ENCODE data around the gene MMP14. TPM values are rescaled to one million over a fixed set of nuclear protein-coding genes. Genes with fewer than 3 reads are reported as not detected.

MMP14 gene
- total and polyA plus RNA-seq, 2 experiments from 2014 or later: 7.0 to 56.4 TPM

- TF ChIP-seq CTCF (conservative IDR thresholded peaks at IDR 0.05; ENCODE audit: low read depth in 2 of 2) (no peak), ZNF331 (CRISPR knock-in tag; IDR thresholded peaks at IDR 0.05; ENCODE audit: low read depth) (no peak)
Observed at GRCh38 chr14:22870811-22871223, 34.4 kb downstream of the MMP14 start (continued).

- H3F3A ChIP-seq (replicated peaks; ENCODE audit: low read depth): peaks cover 7% of the 10 kb centered on the region; the same call in 1 of the 2 replicates
- H3K4me2 ChIP-seq: peak within 1 kb of the TSS; percentile 76
- no peaks in the 10 kb centered on the region for H3K27me3 ChIP-seq (ENCODE audit: insufficient read depth)
- peaks cover 19% of the 10 kb centered on the region for H3K4me1 ChIP-seq (ENCODE audit: insufficient read depth)
- H3K9me2 ChIP-seq (ENCODE audit: insufficient read depth): no peaks in the 10 kb centered on the region
- Mint-ChIP-seq H3K36me3 (ENCODE audit: low read depth) (peaks cover 16% of the 10 kb centered on the region), H3K4me1 (peaks cover 13% of the 10 kb centered on the region), H3K27me3 (ENCODE audit: insufficient read depth, low read depth, poor library complexity) (peaks cover 20% of the 10 kb centered on the region), H3K9me3 (no peaks in the 10 kb centered on the region; the same call in 2 of the 3 replicates), H3K27ac (peak within 1 kb of the TSS; percentile 99), H3K4me3 (peak within 1 kb of the TSS; percentile 89)
- H3K79me2 ChIP-seq (replicated peaks; ENCODE audit: insufficient read depth): no peaks in the 10 kb centered on the region
- DNase-seq (ENCODE audit: low spot score) (peak; percentile 98), ATAC-seq (peak; percentile 90)
- no peaks in the 10 kb centered on the region for H4K20me1 ChIP-seq (replicated peaks; ENCODE audit: insufficient read depth)
- H3K27ac ChIP-seq (ENCODE audit: low read depth): peak within 1 kb of the TSS; percentile 81
- H2AFZ ChIP-seq: no peak within 1 kb of the TSS
- peak within 1 kb of the TSS; percentile 96 for H3K4me3 ChIP-seq
- no peaks in the 10 kb centered on the region for H3K36me3 ChIP-seq (ENCODE audit: insufficient read depth)
- no peak for TF ChIP-seq CTCF (conservative IDR thresholded peaks at IDR 0.05; ENCODE audit: low read depth in 2 of 2)
- TF ChIP-seq REST (IDR thresholded peaks at IDR 0.05; ENCODE audit: unreplicated experiment): no peak
- no peak for TF ChIP-seq ZNF331 (CRISPR knock-in tag; IDR thresholded peaks at IDR 0.05; ENCODE audit: low read depth)
- TF ChIP-seq EZH2 (IDR thresholded peaks at IDR 0.05; ENCODE audit: low read depth, unreplicated experiment): no peak
- no peak for TF ChIP-seq ZNF114 (CRISPR knock-in tag; IDR thresholded peaks at IDR 0.05)
- TF ChIP-seq POLR2AphosphoS5 (IDR thresholded peaks at IDR 0.05; ENCODE audit: low read depth): 0 out of 2 replicates have a peak, but pooled peaks have one; percentile 22
- TF ChIP-seq ETS1 (IDR thresholded peaks at IDR 0.05): no peak
- peak; percentile 24 for TF ChIP-seq JUNB (IDR thresholded peaks at IDR 0.05; ENCODE audit: unreplicated experiment)
- TF ChIP-seq STAT1 (IDR thresholded peaks at IDR 0.05; ENCODE audit: unreplicated experiment): no peak
- no peak for TF ChIP-seq EZH2phosphoT487 (IDR thresholded peaks at IDR 0.05; ENCODE audit: unreplicated experiment)
- TF ChIP-seq NANOG (IDR thresholded peaks at IDR 0.05; ENCODE audit: borderline replicate concordance): no peak
- peak; percentile 40 for TF ChIP-seq CREB1 (CRISPR knock-in tag; IDR thresholded peaks at IDR 0.05; ENCODE audit: low read depth)
Observed at GRCh38 chr14:22871224-22872032, 35.0 kb downstream of the MMP14 start, which contains the start of gene LRP10. Gene LRP10, plus strand, starts transcription at chr14:22871740. Its CDS starts 564 bp downstream, at chr14:22872304.

Data from GM23338 (cell line).